Adrenal gland (tissue), 5 donors: ENCODE results near the gene SCN11A.

Source experiments
- POLR2A ChIP-seq, 2 donors: fragments of 450-650 bp; IDR thresholded peaks; one replicate each; pipeline ENCODE4 v1.6.1; 2017; ENCODE audit warnings: antibody characterized with exemption in 2 of 2, mild to moderate bottlenecking in 2 of 2, moderate library complexity in 1 of 2
- TF ChIP-seq, protein P1 (sequence below), 6 experiments: fragments of 450-650 bp in 4 of 6; fragments of 200-600 bp in 2 of 6; sonication (generic) in 1 of 6; IDR thresholded peaks; 1 replicate in 5 of 6; 2 replicates in 1 of 6; pipeline versions ENCODE4 v1.5.1 to v1.8.0; 2016 to 2021; ENCODE audit warnings: antibody characterized with exemption in 6 of 6, mild to moderate bottlenecking in 2 of 6, moderate library complexity in 1 of 6
- donor health status: DM: no; HTN: no; CAD: no.

DNA sequence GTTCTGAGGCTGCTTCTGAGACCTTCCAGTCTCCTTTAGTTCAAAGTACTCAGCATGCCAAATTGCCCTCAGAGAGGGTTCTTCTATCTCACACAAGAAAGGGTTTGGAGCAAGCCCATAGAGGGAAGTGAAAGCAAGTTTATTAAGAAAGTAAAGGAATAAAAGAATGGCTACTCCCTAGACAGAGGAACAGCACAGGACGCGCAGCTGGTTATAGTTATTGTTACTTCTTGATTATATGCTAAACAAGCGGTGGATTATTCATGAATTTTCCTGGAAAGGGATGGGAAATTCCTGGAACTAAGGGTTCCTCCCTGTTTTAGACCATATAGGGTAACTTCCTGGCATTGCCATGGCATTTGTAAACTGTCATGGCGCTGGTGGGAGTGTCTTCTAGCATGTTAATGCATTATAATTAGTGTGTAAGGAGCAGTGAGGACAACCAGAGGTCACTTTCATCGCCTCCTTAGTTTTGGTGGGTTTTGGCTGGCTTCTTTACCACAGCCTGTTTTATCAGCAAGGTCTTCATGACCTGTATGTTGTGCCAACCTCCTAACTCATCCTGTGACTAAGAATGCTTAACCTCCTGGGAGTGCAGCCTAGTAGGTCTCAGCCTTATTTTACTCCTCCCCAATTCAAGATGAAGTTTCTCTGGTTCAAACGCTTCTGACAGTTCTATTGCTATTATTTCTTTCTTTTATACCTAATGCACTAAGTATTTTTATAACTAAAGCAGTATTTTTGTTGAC is 26.3 kb downstream of the SCN11A start:
- no peak for TF ChIP-seq POLR2A (IDR thresholded peaks at IDR 0.05)
- TF ChIP-seq, protein P1, sequence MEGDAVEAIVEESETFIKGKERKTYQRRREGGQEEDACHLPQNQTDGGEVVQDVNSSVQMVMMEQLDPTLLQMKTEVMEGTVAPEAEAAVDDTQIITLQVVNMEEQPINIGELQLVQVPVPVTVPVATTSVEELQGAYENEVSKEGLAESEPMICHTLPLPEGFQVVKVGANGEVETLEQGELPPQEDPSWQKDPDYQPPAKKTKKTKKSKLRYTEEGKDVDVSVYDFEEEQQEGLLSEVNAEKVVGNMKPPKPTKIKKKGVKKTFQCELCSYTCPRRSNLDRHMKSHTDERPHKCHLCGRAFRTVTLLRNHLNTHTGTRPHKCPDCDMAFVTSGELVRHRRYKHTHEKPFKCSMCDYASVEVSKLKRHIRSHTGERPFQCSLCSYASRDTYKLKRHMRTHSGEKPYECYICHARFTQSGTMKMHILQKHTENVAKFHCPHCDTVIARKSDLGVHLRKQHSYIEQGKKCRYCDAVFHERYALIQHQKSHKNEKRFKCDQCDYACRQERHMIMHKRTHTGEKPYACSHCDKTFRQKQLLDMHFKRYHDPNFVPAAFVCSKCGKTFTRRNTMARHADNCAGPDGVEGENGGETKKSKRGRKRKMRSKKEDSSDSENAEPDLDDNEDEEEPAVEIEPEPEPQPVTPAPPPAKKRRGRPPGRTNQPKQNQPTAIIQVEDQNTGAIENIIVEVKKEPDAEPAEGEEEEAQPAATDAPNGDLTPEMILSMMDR (IDR thresholded peaks at IDR 0.05) = no peak
